Measurements from ENCODE around the gene RGS11. TPM values are rescaled to one million over a fixed set of nuclear protein-coding genes. Genes with fewer than 3 reads are reported as not detected.

RGS11 gene
- total and polyA plus RNA-seq, 4 donors, result 1.8 to 5.6 (median 3.2) TPM

- TF ChIP-seq CTCF (IDR thresholded peaks at IDR 0.05; ENCODE audit: control extremely low read depth, extremely low read depth), result no peak
- ATAC-seq (ENCODE audit: insufficient read depth, low FRiP score) (no peak), DNase-seq (peak; percentile 54 to 76 (median 71))
- Histone ChIP-seq H3K36me3 (ENCODE audit: control insufficient read depth in 4 of 4, insufficient read depth in 4 of 4, low read length in 4 of 4) (no peaks in the 10 kb centered on the region), H3K9me3 (ENCODE audit: control insufficient read depth in 4 of 4, insufficient read depth in 3 of 4, low read length in 3 of 4) (peaks cover 0 to 1% (median 0%) of the 10 kb centered on the region in 4 donors), H3K27ac (ENCODE audit: low read depth in 1 of 2, low read length in 1 of 2) (peak overlapping the region in 1 of 2 donors; percentile 34), H3K27me3 (ENCODE audit: control insufficient read depth in 3 of 3, insufficient read depth in 3 of 3, low read length in 2 of 3) (peaks cover 6 to 30% (median 7%) of the 10 kb centered on the region in 3 donors), H3K4me3 (no peak overlapping the region), H3K9ac (ENCODE audit: insufficient read depth in 1 of 2, low read length in 2 of 2) (no peak overlapping the region), H3K4me1 (ENCODE audit: control insufficient read depth in 5 of 5, insufficient read depth in 5 of 5, low read length in 5 of 5) (peaks cover 0 to 20% (median 0%) of the 10 kb centered on the region in 5 donors)
- WGBS, 2 donors, result 77 to 86% methylated on average over 20 of the region's 20 CpGs
These were observed 808 bp upstream of the RGS11 start for GRCh38 chr16:276426-277077.

DNA sequence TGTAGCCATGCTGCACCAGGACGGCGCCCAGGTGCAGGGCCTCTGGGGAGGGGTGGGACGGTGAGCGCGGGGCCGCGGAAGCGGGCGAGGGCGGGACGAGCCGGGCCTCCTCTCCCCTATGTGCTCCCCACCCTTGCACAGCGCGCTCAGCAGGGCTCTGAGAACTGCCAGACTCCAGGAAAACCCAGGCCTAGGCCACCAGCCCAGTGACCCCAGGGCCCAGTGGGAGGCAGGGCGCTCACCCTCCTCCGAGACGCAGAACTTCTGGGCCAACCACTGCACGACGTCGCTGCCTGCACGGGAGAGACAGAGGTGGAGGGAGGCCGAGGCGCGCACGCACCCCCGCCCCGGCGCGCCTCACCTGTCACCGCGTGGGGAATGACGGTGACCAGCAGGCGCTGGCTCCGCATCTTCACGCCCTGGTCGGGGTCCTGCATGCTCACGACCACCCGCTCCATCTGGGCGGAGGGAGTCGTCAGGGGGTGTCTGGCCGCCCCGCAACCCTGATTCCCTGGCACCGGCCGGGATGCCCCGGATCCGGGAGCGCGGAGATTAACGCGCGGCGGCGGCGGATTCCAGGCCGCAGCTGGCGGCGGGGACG, 603 bp downstream of the RGS11 start:
- no peak for TF ChIP-seq CTCF (IDR thresholded peaks at IDR 0.05; ENCODE audit: control extremely low read depth, extremely low read depth)
- peak overlapping the region; percentile 45 for H3K4me3 ChIP-seq
- peaks cover 3 to 23% (median 7%) of the 10 kb centered on the region in 3 donors for H3K27me3 ChIP-seq (ENCODE audit: control insufficient read depth in 3 of 3, insufficient read depth in 3 of 3, low read length in 2 of 3)
- peaks cover 0 to 1% (median 0%) of the 10 kb centered on the region in 4 donors for H3K9me3 ChIP-seq (ENCODE audit: control insufficient read depth in 4 of 4, insufficient read depth in 3 of 4, low read length in 3 of 4)
- no peak overlapping the region for H3K27ac ChIP-seq (ENCODE audit: low read depth in 1 of 2, low read length in 1 of 2)
- H3K9ac ChIP-seq (ENCODE audit: insufficient read depth in 1 of 2, low read length in 2 of 2), result no peak overlapping the region
- WGBS, 2 donors, result 2 to 4% methylated on average over 45 to 58 of the region's 58 CpGs
- H3K4me1 ChIP-seq (ENCODE audit: control insufficient read depth in 5 of 5, insufficient read depth in 5 of 5, low read length in 5 of 5), result peaks cover 0 to 14% (median 0%) of the 10 kb centered on the region in 5 donors
- no peaks in the 10 kb centered on the region for H3K36me3 ChIP-seq (ENCODE audit: control insufficient read depth in 4 of 4, insufficient read depth in 4 of 4, low read length in 4 of 4)
- DNase-seq (no peak), ATAC-seq (ENCODE audit: insufficient read depth, low FRiP score) (peak; percentile 32)

DNA sequence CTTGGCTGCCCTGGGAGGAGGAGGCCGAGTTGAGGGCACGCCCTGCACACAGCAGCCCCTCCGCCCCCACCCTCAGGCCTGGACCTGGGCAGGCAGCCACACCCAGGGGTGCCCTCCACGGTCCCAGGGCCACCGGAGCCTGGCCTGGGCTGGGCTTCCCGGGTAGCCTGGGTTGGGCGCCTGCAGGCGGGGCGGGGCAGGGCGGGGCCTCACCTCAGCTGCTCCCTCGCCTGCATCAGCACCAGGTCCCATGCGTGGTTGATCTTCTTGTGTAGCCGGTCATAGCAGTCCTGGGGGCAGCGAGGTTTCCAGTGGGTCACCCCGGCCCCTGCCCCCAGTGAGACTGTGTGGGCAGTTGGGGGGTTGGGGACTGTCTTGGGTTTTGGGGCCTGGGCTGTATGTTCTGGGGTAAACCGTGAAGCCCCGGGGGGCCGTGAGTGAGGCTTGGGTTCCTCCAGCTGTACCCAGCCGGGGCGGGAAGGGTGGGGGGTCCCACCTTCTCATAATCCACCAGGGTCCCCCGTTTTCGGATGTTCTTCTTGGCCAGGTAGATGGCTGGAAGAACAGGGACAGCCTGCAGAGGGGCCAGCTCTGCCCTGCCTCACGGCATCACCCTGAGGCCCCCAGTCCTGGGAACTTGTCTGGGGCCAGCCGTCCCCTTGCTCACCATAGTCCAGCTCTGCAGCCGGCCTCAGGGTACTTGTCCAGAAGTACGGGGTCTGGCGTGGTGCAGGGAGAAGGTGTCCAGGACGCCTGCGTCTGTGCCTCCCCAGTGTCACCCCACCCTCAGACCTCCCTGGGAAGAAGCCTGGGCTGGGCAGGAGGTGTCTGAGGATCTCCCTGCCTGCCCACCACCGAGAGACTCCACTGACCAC, 2.0 kb downstream of the RGS11 start:
- H3K27ac ChIP-seq (ENCODE audit: low read depth in 1 of 2, low read length in 1 of 2), result no peak overlapping the region
- TF ChIP-seq CTCF (IDR thresholded peaks at IDR 0.05; ENCODE audit: control extremely low read depth, extremely low read depth), result no peak
- H3K4me3 ChIP-seq, result no peak overlapping the region
- H3K9me3 ChIP-seq (ENCODE audit: control insufficient read depth in 4 of 4, insufficient read depth in 3 of 4, low read length in 3 of 4), result peaks cover 0 to 1% (median 0%) of the 10 kb centered on the region in 4 donors
- DNase-seq (no peak), ATAC-seq (ENCODE audit: insufficient read depth, low FRiP score) (no peak)
- no peaks in the 10 kb centered on the region for H3K36me3 ChIP-seq (ENCODE audit: control insufficient read depth in 4 of 4, insufficient read depth in 4 of 4, low read length in 4 of 4)
- peaks cover 0 to 11% (median 0%) of the 10 kb centered on the region in 5 donors for H3K4me1 ChIP-seq (ENCODE audit: control insufficient read depth in 5 of 5, insufficient read depth in 5 of 5, low read length in 5 of 5)
- H3K9ac ChIP-seq (ENCODE audit: insufficient read depth in 1 of 2, low read length in 2 of 2), result no peak overlapping the region
- 79 to 85% methylated on average over 26 to 30 of the region's 30 CpGs for WGBS, 2 donors
- peaks cover 3 to 23% (median 3%) of the 10 kb centered on the region in 3 donors for H3K27me3 ChIP-seq (ENCODE audit: control insufficient read depth in 3 of 3, insufficient read depth in 3 of 3, low read length in 2 of 3)

All from lung (tissue), 12 donors.